Endothelial cell of umbilical vein (primary cell): ENCODE data around the gene SYN1. TPM values are rescaled to one million over a fixed set of nuclear protein-coding genes. Genes with fewer than 3 reads are reported as not detected.

Experiments
- BruUV-seq: library from RNA; stranded (reverse); fragments of 400-500 nt; replicated peaks from 2 replicates; lab custom pipeline; 2021; lab: Mats Ljungman, UMichigan
- CTCF ChIA-PET: fragments of 300-600, 350-600 bp; sonication (Branson Sonifier 250); formaldehyde crosslinking; loops from one replicate; lab custom pipeline; 2021; ENCODE audit warnings: antibody characterized with exemption, inconsistent platforms; lab: Charles Lee
- POLR2A ChIA-PET: fragments of 300-600, 350-600 bp; sonication (Branson Sonifier 250); formaldehyde crosslinking; loops from one replicate; lab custom pipeline; 2021; ENCODE audit warnings: antibody characterized with exemption, inconsistent platforms; lab: Charles Lee
- DNase-seq: peaks from one replicate; pipeline ENCODE4 v3.0.0-alpha.2; 2011; ENCODE audit warnings: low read depth, low spot score
- FAIRE-seq: peaks from 2 replicates; lab custom pipeline; 2011; peaks lifted over from hg19 to GRCh38; lab: Jason Lieb, UNC
- H2AFZ ChIP-seq: 2 replicates; pipeline ENCODE4 v1.6.0; 2012; ENCODE audit warnings: low read depth, low read length, control low read depth, inconsistent platforms
- H3K27ac ChIP-seq: 2 replicates; pipeline ENCODE4 v1.5.1; 2011; ENCODE audit warnings: low read depth, mild to moderate bottlenecking, control low read depth, low read length, moderate library complexity; ENCODE audit not compliant: insufficient read depth
- H3K27me3 ChIP-seq, 2 experiments: 2 replicates each; pipeline versions ENCODE4 v1.6.0 to v1.6.1; 2011; ENCODE audit warnings: low read length in 2 of 2, mixed read lengths in 1 of 2; ENCODE audit not compliant: control insufficient read depth in 2 of 2, insufficient read depth in 2 of 2
- H3K36me3 ChIP-seq, 2 experiments: 2 replicates in 1 of 2; 3 replicates in 1 of 2; pipeline ENCODE4 v1.5.1; 2011; ENCODE audit warnings: low read length in 2 of 2, mild to moderate bottlenecking in 1 of 2, moderate library complexity in 1 of 2; ENCODE audit not compliant: control insufficient read depth in 2 of 2, insufficient read depth in 2 of 2; ENCODE audit errors: extremely low read depth in 1 of 2
- H3K4me1 ChIP-seq: 3 replicates; pipeline ENCODE4 v1.5.1; 2011; ENCODE audit warnings: mild to moderate bottlenecking, low read length; ENCODE audit not compliant: control insufficient read depth, insufficient read depth; ENCODE audit errors: extremely low read depth
- H3K4me2 ChIP-seq: 2 replicates; pipeline ENCODE4 v1.6.1; 2011; ENCODE audit warnings: low read length, control low read depth, mixed read lengths; ENCODE audit not compliant: insufficient read depth
- H3K4me3 ChIP-seq, 3 experiments: fragments of 200-600 bp in 1 of 3; sonication (generic), shearing (Covaris generic) in 1 of 3; replicated peaks in 1 of 3; 2 replicates each; pipeline ENCODE4 v1.5.1; 2011 to 2016; ENCODE audit warnings: control low read depth in 3 of 3, low read length in 3 of 3, mild to moderate bottlenecking in 2 of 3, inconsistent platforms in 1 of 3, low read depth in 1 of 3, moderate library complexity in 1 of 3; ENCODE audit not compliant: insufficient read depth in 1 of 3
- H3K79me2 ChIP-seq: 2 replicates; pipeline ENCODE4 v1.6.0; 2012; ENCODE audit warnings: low read length, inconsistent platforms; ENCODE audit not compliant: control insufficient read depth, insufficient read depth
- H3K9ac ChIP-seq: replicated peaks from 2 replicates; pipeline ENCODE3; 2011; ENCODE audit warnings: low read length, control low read depth; ENCODE audit not compliant: insufficient read depth; ENCODE audit errors: extremely low read depth
- H3K9me1 ChIP-seq: replicated peaks from 3 replicates; pipeline ENCODE4 v1.6.0; 2011; ENCODE audit warnings: mild to moderate bottlenecking, low read length; ENCODE audit not compliant: control insufficient read depth, insufficient read depth; ENCODE audit errors: extremely low read depth
- H3K9me3 ChIP-seq: replicated peaks from 2 replicates; pipeline ENCODE4 v1.5.1; 2012; ENCODE audit warnings: low read length, inconsistent platforms; ENCODE audit not compliant: control insufficient read depth, insufficient read depth
- H4K20me1 ChIP-seq: replicated peaks from 2 replicates; pipeline ENCODE3; 2011; ENCODE audit warnings: mild to moderate bottlenecking, low read length; ENCODE audit not compliant: control insufficient read depth, insufficient read depth; ENCODE audit errors: extremely low read depth
- EZH2 ChIP-seq: IDR thresholded peaks from 2 replicates; pipeline ENCODE4 v1.6.1; 2012; ENCODE audit warnings: borderline replicate concordance, low read depth, mild to moderate bottlenecking, moderate library complexity, low read length, inconsistent platforms; ENCODE audit not compliant: severe bottlenecking
- FOS ChIP-seq: IDR thresholded peaks from 2 replicates; pipeline ENCODE4 v1.6.1; 2011; ENCODE audit warnings: mild to moderate bottlenecking, low read length, moderate library complexity, borderline replicate concordance; ENCODE audit not compliant: insufficient read depth
- GATA2 ChIP-seq: IDR thresholded peaks from 2 replicates; pipeline ENCODE4 v1.7.0; 2011; ENCODE audit warnings: low read depth, mild to moderate bottlenecking, moderate library complexity, mixed read lengths, low read length; ENCODE audit not compliant: insufficient read length, insufficient read depth
- JUN ChIP-seq: IDR thresholded peaks from 2 replicates; pipeline ENCODE4 v1.6.1; 2011; ENCODE audit warnings: borderline replicate concordance, low read depth; ENCODE audit not compliant: insufficient read length, insufficient read depth
- MYC ChIP-seq: IDR thresholded peaks from one replicate; pipeline ENCODE4 v1.6.1; 2011; ENCODE audit warnings: mild to moderate bottlenecking, low read depth, low read length
- POLR2A ChIP-seq: IDR thresholded peaks from 2 replicates; pipeline ENCODE4 v1.6.1; 2012; ENCODE audit warnings: low read depth, mild to moderate bottlenecking, control low read depth, low read length
- POLR2AphosphoS5 ChIP-seq: IDR thresholded peaks from 2 replicates; pipeline ENCODE4 v1.6.1; 2012; ENCODE audit warnings: low read depth, mild to moderate bottlenecking, control low read depth, low read length, moderate library complexity; ENCODE audit not compliant: insufficient read depth
- dilution Hi-C: fragments of 300-500 bp; cut with MboI; formaldehyde crosslinking; loops from one replicate; pipeline ENCODE4 v1.15.0; 2019; ENCODE audit warnings: low sequenced_read_pairs; ENCODE audit not compliant: extremely low pct_ligation_motif_present
- intact Hi-C: fragments of 100-400 bp; cut with micrococcal nuclease; formaldehyde crosslinking; loops from one replicate; pipeline ENCODE4 v1.10.0; 2022
- polyA plus RNA-seq, 4 experiments: library from polyadenylated mRNA; depleted of rRNA in 3 of 4; stranded (reverse) in 3 of 4; unstranded in 1 of 4; fragments of >200 nt; gene quantifications; 2 replicates each; pipeline versions ENCODE4 v1.2.1 to v1.2.3, GENCODE V29; 2011 to 2012; ENCODE audit warnings: missing spikeins in 1 of 4
- total RNA-seq: library from RNA; stranded (reverse); gene quantifications from 2 replicates; pipeline ENCODE4 v1.2.3, GENCODE V29; 2021
- TF ChIP-seq, protein P1 (sequence below), 2 donors: IDR thresholded peaks; 1 replicate in 1 of 2; 2 replicates in 1 of 2; pipeline ENCODE4 v1.5.1; 2011; ENCODE audit warnings: low read length in 2 of 2, mild to moderate bottlenecking in 2 of 2, moderate library complexity in 2 of 2, control low read depth in 1 of 2, inconsistent platforms in 1 of 2, low read depth in 1 of 2; ENCODE audit not compliant: insufficient read depth in 1 of 2; ENCODE audit errors: extremely low read depth in 1 of 2
- TF ChIP-seq, protein P2 (sequence below): IDR thresholded peaks from 2 replicates; pipeline ENCODE4 v1.6.1; 2011; ENCODE audit not compliant: insufficient read depth, insufficient read length

Gene SYN1
- total and polyA plus RNA-seq, 2 donors (not counting 3 experiments of a cell fraction or from before 2014, with no cell fraction given) = not detected

DNA sequence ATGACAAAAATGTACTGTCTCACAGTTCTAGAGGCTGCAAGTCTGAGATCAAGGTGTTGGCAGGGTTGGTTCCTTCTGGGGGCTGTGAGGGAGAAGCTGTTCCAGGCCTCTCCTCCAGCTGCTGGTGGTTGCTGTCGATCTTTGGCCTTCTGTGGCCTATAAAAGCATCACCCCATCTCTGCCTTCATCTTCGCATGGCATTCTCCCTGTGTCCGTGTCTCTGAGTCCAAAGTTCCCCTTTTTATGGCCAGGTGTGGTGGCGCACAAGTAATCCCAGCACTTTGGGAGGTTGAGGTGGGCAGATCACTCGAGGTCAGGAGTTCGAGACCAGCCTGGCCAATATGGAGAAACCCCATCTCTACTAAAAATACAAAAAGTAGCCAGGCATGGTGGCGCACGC is 90.1 kb downstream of the SYN1 start:
- no peaks in the 10 kb centered on the region for H3K36me3 ChIP-seq
- no peak overlapping the region for H3K27ac ChIP-seq
- no TSS peak for BruUV-seq
- H2AFZ ChIP-seq = no peak overlapping the region
- no peaks in the 10 kb centered on the region for H3K27me3 ChIP-seq
- H4K20me1 ChIP-seq = no peaks in the 10 kb centered on the region
- no peaks in the 10 kb centered on the region for H3K4me1 ChIP-seq
- ChIA-PET POLR2A (no interaction called here), CTCF (no interaction called here)
- dilution Hi-C loops = no loop called here
- H3K4me2 ChIP-seq = no peak overlapping the region
- TF ChIP-seq EZH2 (no peak), POLR2AphosphoS5 (no peak), POLR2A (no peak), JUN (no peak), GATA2 (no peak), MYC (no peak), FOS (no peak)
- TF ChIP-seq, protein P1, sequence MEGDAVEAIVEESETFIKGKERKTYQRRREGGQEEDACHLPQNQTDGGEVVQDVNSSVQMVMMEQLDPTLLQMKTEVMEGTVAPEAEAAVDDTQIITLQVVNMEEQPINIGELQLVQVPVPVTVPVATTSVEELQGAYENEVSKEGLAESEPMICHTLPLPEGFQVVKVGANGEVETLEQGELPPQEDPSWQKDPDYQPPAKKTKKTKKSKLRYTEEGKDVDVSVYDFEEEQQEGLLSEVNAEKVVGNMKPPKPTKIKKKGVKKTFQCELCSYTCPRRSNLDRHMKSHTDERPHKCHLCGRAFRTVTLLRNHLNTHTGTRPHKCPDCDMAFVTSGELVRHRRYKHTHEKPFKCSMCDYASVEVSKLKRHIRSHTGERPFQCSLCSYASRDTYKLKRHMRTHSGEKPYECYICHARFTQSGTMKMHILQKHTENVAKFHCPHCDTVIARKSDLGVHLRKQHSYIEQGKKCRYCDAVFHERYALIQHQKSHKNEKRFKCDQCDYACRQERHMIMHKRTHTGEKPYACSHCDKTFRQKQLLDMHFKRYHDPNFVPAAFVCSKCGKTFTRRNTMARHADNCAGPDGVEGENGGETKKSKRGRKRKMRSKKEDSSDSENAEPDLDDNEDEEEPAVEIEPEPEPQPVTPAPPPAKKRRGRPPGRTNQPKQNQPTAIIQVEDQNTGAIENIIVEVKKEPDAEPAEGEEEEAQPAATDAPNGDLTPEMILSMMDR (IDR thresholded peaks at IDR 0.05; ENCODE audit: extremely low read depth in 1 of 2, insufficient read depth in 1 of 2, low read depth in 1 of 2, low read length in 2 of 2) = no peak
- TF ChIP-seq, protein P2, sequence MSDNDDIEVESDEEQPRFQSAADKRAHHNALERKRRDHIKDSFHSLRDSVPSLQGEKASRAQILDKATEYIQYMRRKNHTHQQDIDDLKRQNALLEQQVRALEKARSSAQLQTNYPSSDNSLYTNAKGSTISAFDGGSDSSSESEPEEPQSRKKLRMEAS = no peak
- no peak overlapping the region for H3K4me3 ChIP-seq
- intact Hi-C loops = no loop called here
- no peaks in the 10 kb centered on the region for H3K79me2 ChIP-seq
- H3K9me1 ChIP-seq = no peaks in the 10 kb centered on the region
- no peak for DNase-seq
- H3K9ac ChIP-seq = no peak overlapping the region
- no peak for FAIRE-seq
- no peaks in the 10 kb centered on the region for H3K9me3 ChIP-seq
